Muscle layer of duodenum (tissue), 2 donors: Measurements from ENCODE around the gene SHQ1.

Experiments used
- H3K27ac ChIP-seq: one replicate; pipeline ENCODE4 v1.7.0; 2013; ENCODE audit warnings: mild to moderate bottlenecking, low read length
- H3K27me3 ChIP-seq: one replicate; pipeline ENCODE4 v1.7.0; 2013; ENCODE audit warnings: low read depth, mild to moderate bottlenecking, control low read depth, low read length
- H3K36me3 ChIP-seq, 2 donors: one replicate each; pipeline ENCODE4 v1.7.0; 2013; ENCODE audit warnings: low read length in 2 of 2, control low read depth in 1 of 2, mild to moderate bottlenecking in 1 of 2; ENCODE audit not compliant: insufficient read depth in 2 of 2, control insufficient read depth in 1 of 2
- H3K4me1 ChIP-seq, 2 donors: one replicate each; pipeline ENCODE4 v1.7.0; 2013; ENCODE audit warnings: low read length in 2 of 2, mild to moderate bottlenecking in 2 of 2, control low read depth in 1 of 2, moderate library complexity in 1 of 2; ENCODE audit not compliant: insufficient read depth in 2 of 2, control insufficient read depth in 1 of 2
- H3K4me3 ChIP-seq, 2 donors: one replicate each; pipeline ENCODE4 v1.7.0; 2013; ENCODE audit warnings: low read length in 2 of 2, low read depth in 1 of 2, mild to moderate bottlenecking in 1 of 2
- H3K9me3 ChIP-seq, 2 donors: one replicate each; pipeline ENCODE4 v1.7.0; 2013; ENCODE audit warnings: low read length in 2 of 2, control low read depth in 1 of 2, mild to moderate bottlenecking in 1 of 2; ENCODE audit not compliant: control insufficient read depth in 1 of 2
- donor health status: healthy.

The SHQ1 gene

GRCh38 chr3:72763751-72764440 is 84.3 kb downstream of the SHQ1 start:
- no peaks in the 10 kb centered on the region for H3K9me3 ChIP-seq
- H3K36me3 ChIP-seq = peaks cover 0 to 4% of the 10 kb centered on the region in 2 donors
- H3K27me3 ChIP-seq = no peaks in the 10 kb centered on the region
- H3K4me1 ChIP-seq = peaks cover 0 to 13% of the 10 kb centered on the region in 2 donors
- no peak overlapping the region for H3K27ac ChIP-seq
- H3K4me3 ChIP-seq = no peak overlapping the region

GRCh38 chr3:72761410-72761809 is 86.8 kb downstream of the SHQ1 start:
- no peak overlapping the region for H3K4me3 ChIP-seq
- H3K36me3 ChIP-seq = no peaks in the 10 kb centered on the region
- H3K27ac ChIP-seq = no peak overlapping the region
- H3K27me3 ChIP-seq = no peaks in the 10 kb centered on the region
- H3K4me1 ChIP-seq = no peaks in the 10 kb centered on the region
- H3K9me3 ChIP-seq = no peaks in the 10 kb centered on the region

GRCh38 chr3:72760225-72760624 is 88.0 kb downstream of the SHQ1 start:
- no peaks in the 10 kb centered on the region for H3K9me3 ChIP-seq
- no peaks in the 10 kb centered on the region for H3K4me1 ChIP-seq
- no peaks in the 10 kb centered on the region for H3K36me3 ChIP-seq
- no peak overlapping the region for H3K4me3 ChIP-seq
- no peaks in the 10 kb centered on the region for H3K27me3 ChIP-seq
- H3K27ac ChIP-seq = no peak overlapping the region

DNA sequence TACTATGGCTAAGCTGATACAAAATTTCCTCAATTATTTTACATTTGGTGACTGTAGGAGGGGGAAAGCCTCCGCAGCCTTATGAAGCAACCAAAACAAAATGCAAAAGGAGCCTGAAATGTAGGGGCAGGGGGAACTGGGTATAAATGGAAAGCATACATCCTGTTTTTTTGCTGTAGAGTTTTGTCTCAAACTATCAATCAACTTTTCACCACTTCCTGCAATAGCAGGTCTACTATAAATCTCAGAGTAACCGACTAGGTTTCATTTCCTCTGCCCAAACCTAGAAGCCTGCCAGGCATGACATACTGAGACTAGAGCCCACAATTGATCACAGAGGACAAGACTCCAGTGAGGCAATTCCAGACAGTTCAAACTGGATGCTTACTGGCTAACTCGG is 91.3 kb downstream of the SHQ1 start:
- Histone ChIP-seq H3K9me3 (no peaks in the 10 kb centered on the region), H3K36me3 (peaks cover 0 to 4% of the 10 kb centered on the region in 2 donors), H3K4me3 (no peak overlapping the region), H3K27me3 (no peaks in the 10 kb centered on the region), H3K4me1 (no peaks in the 10 kb centered on the region), H3K27ac (no peak overlapping the region)

DNA sequence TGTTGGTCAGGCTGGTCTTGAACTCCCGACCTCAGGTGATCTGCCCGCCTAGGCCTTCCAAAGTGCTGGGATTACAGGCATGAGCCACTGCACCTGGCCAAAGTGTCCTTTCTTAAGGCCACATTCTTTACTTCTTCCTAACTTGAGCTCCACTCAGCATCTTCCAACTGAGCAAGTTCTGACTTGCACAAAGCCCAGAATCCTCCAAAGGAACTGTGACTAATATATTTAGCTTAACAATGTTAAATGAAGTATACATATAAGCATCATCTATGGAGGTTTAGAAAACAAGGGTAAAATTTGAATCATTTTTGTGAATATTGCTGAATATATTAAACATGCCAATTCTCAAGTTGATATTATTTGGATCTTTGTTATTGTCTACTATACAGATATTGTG is 93.7 kb downstream of the SHQ1 start:
- H3K27me3 ChIP-seq = no peaks in the 10 kb centered on the region
- H3K4me3 ChIP-seq = no peak overlapping the region
- H3K27ac ChIP-seq = no peak overlapping the region
- no peaks in the 10 kb centered on the region for H3K9me3 ChIP-seq
- peaks cover 0 to 4% of the 10 kb centered on the region in 2 donors for H3K36me3 ChIP-seq
- H3K4me1 ChIP-seq = no peaks in the 10 kb centered on the region

- H3K27ac ChIP-seq = no peak overlapping the region
- H3K4me1 ChIP-seq = no peaks in the 10 kb centered on the region
- no peaks in the 10 kb centered on the region for H3K9me3 ChIP-seq
- H3K4me3 ChIP-seq = no peak overlapping the region
- H3K27me3 ChIP-seq = no peaks in the 10 kb centered on the region
- peaks cover 0 to 4% of the 10 kb centered on the region in 2 donors for H3K36me3 ChIP-seq
Measured at GRCh38 chr3:72753495-72753894, 94.8 kb downstream of the SHQ1 start.

DNA sequence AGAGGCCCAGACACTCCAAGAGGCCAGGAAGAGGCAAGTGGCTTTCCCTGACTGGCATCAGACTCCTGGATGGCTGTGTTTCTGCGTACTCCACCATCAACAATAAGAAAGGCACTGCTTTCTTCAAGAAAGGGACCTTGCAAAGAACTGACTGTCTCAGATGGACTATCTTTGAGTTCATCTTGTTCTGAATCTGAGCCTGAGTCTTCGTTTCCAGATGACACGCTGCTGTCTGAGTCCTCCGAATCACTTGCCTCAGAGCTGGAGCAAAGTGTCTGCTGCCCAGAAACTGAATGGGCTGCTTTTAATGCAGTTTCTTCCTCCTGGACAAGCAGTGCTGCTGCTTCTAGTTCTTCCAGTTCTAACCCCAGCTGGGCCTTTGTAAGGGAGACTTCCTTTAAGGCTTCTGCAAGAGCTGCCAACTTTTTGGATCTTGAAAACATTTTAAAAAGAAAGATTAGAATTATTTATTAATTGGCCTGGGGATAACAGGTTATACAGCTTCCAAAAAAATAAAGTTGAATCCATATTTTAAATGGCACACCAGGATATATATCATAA is 97.8 kb downstream of the SHQ1 start:
- H3K4me1 ChIP-seq = no peaks in the 10 kb centered on the region
- H3K36me3 ChIP-seq = peaks cover 0 to 4% of the 10 kb centered on the region in 2 donors
- H3K4me3 ChIP-seq = no peak overlapping the region
- H3K27me3 ChIP-seq = no peaks in the 10 kb centered on the region
- H3K27ac ChIP-seq = no peak overlapping the region
- H3K9me3 ChIP-seq = no peaks in the 10 kb centered on the region

- Histone ChIP-seq H3K4me3 (no peak overlapping the region), H3K36me3 (peaks cover 0 to 4% of the 10 kb centered on the region in 2 donors)
Measured at GRCh38 chr3:72748659-72749058, 99.6 kb downstream of the SHQ1 start.

GRCh38 chr3:72746430-72747411 is 101.5 kb downstream of the SHQ1 start:
- no peak overlapping the region for H3K27ac ChIP-seq

More at GRCh38 chr3:72748659-72749058, 99.6 kb downstream of the SHQ1 start:
- Histone ChIP-seq H3K4me1 (no peaks in the 10 kb centered on the region), H3K9me3 (no peaks in the 10 kb centered on the region), H3K27ac (no peak overlapping the region), H3K27me3 (no peaks in the 10 kb centered on the region)

GRCh38 chr3:72745146-72745999 is 102.9 kb downstream of the SHQ1 start:
- H3K4me1 ChIP-seq = no peaks in the 10 kb centered on the region
- H3K9me3 ChIP-seq = no peaks in the 10 kb centered on the region
- H3K27ac ChIP-seq = no peak overlapping the region
- H3K36me3 ChIP-seq = no peaks in the 10 kb centered on the region
- H3K4me3 ChIP-seq = no peak overlapping the region
- no peaks in the 10 kb centered on the region for H3K27me3 ChIP-seq

More at GRCh38 chr3:72746430-72747411, 101.5 kb downstream of the SHQ1 start:
- no peaks in the 10 kb centered on the region for H3K9me3 ChIP-seq
- H3K4me3 ChIP-seq = no peak overlapping the region
- H3K36me3 ChIP-seq = no peaks in the 10 kb centered on the region
- no peaks in the 10 kb centered on the region for H3K27me3 ChIP-seq
- H3K4me1 ChIP-seq = no peaks in the 10 kb centered on the region
